ENCODE measurements around the gene TRPM4.

DNA sequence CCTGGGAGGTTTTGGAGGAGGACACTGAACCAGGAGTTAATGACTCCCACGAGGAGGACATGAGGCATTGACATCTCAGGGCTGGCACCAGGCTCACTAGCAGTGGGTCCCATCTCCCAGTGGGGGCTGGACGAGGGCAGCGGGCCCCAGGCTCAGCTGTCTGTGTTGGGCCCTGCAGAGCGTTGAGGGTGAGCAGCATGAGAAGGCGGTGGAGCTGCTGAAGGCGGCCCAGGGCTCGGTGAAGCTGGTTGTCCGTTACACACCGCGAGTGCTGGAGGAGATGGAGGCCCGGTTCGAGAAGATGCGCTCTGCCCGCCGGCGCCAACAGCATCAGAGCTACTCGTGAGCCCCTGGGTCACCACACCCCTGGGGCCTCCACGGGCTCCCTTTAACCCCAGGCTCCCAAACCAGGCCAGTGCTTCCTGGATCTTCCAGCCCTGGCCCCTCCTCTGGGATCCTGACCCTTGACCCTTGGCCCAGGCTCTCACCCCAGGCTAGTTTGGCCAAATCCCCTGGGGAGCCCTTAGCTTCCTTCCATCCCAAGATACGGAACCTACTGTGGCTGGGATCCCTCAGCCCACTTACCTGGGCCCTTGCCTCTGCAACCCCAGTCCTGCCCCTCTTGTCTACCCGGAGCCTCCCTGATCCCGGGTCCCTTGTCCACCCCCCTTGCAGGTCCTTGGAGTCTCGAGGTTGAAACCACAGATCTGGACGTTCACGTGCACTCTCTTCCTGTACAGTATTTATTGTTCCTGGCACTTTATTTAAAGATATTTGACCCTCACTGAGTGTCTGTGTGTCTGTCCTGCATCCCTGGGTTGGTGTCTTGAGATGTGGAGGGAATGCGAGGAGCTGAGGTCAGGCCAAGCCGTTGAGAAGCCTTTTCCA is 39.7 kb upstream of the TRPM4 start:
- TF ChIP-seq POLR2A (IDR thresholded peaks at IDR 0.05), result no peak
- TF ChIP-seq, protein P1, sequence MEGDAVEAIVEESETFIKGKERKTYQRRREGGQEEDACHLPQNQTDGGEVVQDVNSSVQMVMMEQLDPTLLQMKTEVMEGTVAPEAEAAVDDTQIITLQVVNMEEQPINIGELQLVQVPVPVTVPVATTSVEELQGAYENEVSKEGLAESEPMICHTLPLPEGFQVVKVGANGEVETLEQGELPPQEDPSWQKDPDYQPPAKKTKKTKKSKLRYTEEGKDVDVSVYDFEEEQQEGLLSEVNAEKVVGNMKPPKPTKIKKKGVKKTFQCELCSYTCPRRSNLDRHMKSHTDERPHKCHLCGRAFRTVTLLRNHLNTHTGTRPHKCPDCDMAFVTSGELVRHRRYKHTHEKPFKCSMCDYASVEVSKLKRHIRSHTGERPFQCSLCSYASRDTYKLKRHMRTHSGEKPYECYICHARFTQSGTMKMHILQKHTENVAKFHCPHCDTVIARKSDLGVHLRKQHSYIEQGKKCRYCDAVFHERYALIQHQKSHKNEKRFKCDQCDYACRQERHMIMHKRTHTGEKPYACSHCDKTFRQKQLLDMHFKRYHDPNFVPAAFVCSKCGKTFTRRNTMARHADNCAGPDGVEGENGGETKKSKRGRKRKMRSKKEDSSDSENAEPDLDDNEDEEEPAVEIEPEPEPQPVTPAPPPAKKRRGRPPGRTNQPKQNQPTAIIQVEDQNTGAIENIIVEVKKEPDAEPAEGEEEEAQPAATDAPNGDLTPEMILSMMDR (IDR thresholded peaks at IDR 0.05), result no peak
